HuH-7.5 (cell line): Measurements from ENCODE around the gene CBFB.
"Not testable (repeated sequence)": the region's sequence is repeated elsewhere in the genome, so short reads cannot be mapped to it uniquely, and the experiment has no call there.

Experiments used
- DNase-seq: peaks from one replicate; pipeline ENCODE4 v3.0.0; 2011; ENCODE audit warnings: low spot score

The CBFB gene

DNA sequence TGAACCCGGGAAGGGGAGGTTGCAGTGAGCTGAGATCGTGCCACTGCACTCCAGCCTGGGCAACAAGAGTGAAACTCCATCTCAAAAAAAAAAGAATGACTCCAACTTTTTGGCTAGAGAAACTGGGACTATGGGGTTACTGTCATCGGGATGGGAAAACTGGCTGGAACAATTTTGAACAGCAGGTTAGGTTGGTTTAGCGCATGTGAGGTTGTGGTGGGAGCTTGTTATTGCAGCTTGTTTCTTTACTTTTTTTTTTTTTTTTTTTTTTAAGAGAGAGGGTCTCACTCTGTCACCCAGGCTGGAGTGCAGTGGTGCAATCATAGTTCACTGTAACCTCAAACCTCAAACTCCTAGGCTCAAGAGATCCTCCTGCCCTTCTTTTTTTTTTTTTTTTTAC, 12.6 kb downstream of the CBFB start:
- not testable (repeated sequence) for DNase-seq

DNA sequence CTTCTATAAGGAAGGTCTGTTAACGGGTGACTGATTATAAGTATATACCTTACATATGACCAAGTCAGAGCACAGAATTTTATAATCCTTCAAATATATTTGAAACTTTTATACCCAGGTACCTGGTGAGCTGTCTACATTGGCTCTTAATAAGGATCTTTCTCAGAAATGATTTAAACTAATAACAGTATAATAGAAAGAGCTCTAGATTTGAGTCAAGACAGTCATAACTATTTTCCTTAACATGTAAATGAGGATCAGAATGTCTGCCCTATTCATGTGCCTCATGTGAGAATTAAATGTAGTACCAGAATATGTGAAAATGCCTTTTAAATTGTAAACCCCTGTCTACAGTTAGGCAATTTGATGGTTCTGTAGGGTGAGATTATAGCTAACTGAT, 14.5 kb downstream of the CBFB start:
- no peak for DNase-seq

DNA sequence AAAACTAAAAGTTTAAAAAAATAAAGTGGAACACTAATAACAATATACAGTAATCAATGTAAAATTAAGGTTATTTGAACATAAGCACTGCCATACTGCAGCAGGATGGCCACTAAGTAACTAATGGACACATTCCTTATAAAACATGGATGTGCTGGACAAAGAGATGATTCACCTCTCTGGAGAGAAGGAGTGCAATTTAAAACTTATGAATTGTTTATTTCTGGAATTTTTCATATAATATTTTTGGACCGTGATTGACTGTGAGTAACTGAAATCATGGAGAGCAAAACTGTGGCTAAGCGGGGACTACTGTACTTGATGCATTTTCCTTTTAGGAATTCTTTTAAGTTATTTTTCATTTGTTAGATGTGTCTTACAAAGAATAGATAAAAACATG, 21.8 kb downstream of the CBFB start:
- DNase-seq, result no peak

DNA sequence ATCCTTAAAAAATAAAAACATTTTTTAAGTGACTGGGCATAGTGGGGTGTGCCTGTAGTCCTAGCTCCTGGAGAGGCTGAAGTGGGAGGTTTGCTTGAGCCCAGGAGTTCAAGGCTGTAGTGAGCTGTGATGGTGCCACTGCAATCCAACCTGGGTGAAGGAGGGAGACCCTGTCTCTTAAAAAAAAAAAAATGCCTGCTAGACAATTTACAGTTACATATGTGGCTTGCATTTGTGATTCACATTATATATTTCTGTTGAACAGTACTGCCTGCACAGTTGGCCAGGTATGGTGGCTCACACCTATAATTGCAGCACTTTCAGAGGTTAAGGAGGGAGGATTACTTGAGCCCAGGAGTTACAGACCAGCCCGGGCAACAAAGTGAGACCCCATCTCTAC, 23.4 kb downstream of the CBFB start:
- DNase-seq, result no peak

DNA sequence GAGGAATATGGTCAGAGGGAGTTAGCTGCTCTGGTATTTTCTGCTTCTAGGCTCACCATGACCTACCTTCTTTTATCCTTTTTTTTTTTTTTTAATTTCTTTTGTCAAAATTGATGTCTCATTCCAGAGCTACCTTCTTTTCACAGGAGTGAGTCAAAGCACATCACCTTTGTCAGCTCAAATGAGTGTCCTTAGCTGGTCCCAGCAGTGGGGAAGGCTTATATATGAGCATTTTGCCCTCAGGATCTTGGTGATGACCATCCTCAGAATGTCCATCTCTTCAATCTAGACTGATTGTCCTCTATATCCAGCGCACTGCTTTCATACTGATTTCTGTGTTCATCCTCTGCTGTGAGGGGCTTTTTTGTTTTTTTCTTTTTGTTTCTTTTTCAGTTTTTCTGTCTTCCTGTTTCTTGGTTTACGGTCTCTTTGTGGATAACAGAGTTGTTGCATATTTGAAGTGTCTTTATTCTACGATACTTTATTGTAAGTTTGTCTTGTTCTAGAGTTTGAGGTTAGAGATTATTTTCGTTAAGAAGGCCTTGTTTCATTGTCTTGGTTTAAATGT, 24.9 kb downstream of the CBFB start:
- no peak for DNase-seq

DNA sequence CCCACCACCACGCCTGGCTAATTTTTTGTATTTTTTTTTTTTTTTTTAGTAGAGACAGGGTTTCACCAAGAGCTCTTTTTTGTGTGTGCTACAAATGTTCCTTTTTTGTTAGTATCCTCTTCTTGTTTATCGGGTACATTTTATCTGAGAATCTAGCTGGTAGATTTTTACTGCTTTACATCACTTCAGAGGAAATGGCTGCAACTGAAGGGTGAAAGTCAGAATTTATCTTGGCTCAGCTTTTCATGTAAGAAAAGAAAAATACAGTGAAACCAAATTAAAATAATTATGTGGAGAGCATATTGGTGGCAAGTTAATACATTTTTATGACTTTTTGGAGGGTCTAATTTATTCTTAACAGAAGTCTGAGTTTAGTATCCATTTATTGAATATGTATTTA, 26.0 kb downstream of the CBFB start:
- no peak for DNase-seq

DNA sequence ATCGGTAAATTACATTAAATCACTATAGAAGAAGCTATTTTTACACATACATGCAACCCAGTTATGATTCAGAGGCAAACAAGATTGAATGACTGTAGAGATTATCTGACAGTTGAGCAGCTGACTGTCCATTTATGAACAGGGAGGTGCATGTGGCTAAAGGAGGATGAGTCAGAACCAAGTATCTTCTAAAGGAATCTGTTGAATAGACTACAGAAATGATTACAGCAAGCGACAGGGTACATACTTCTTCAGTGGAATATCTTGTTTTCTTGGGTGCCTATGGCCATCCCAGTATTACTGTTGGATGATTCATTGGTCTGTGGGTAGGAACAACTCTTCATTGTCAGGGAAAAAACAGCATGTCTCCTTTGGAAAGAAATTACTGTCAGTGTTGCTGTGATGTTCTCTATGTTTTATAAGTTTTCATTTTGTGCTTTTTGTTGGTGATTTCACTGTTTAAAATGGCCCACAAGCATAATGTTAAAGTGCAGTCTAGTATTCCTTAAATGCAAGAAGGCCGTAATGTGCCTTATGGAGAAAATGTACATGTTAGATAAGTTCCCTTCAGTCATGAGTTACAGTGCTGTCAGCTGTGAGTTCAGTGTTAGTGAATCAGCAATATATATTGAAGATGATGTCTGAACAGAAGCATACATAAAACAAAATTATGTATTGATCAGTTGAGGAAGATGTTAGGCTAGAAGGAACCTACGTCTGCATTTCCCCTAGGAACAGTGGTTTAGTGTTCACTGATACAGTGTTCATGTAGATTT, 27.0 kb downstream of the CBFB start:
- DNase-seq, result no peak

DNA sequence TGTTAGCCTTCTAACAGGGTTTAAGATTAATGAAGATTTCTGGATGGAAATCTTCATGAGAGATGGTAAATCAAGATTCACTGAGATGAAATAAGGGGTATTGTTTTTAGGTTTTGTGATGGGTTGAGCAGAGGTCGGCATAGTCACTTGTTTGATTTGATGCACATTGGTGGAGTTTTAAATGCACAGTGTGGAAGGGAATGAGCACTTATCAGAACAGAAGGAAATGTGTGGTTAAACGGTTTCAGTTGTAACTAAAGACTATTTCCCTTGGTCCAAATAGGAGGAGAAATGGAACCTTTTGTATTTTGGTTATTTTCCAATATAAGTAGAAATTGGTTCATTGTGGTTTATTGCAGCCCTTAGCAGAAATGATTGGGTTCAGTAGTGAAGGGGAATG, 34.1 kb downstream of the CBFB start:
- no peak for DNase-seq

DNA sequence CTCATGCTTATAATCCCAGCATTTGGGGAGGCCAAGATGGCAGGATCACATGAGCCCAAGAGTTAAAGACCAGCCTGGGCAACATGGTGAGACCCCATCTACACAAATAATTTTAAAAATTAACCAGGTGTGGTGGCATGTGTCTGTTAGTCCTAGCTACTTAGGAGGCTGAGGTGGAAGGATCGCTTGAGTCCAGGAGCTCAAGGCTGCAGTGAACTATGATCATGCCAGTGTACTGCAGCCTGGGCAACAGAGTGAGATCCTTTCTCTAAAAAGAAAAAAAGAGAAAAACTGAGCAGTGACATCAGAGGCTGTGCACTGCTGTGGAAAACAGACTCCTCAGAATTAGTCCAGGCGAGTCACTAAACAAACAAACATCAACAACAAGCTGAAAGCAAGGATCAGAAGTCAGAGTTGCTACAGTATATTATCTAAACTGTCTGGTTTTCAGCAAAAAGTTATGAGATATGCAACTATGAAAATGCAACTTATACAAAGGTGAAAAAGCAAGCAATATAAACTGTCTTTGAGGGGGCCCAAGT, 39.3 kb downstream of the CBFB start:
- no peak for DNase-seq

DNA sequence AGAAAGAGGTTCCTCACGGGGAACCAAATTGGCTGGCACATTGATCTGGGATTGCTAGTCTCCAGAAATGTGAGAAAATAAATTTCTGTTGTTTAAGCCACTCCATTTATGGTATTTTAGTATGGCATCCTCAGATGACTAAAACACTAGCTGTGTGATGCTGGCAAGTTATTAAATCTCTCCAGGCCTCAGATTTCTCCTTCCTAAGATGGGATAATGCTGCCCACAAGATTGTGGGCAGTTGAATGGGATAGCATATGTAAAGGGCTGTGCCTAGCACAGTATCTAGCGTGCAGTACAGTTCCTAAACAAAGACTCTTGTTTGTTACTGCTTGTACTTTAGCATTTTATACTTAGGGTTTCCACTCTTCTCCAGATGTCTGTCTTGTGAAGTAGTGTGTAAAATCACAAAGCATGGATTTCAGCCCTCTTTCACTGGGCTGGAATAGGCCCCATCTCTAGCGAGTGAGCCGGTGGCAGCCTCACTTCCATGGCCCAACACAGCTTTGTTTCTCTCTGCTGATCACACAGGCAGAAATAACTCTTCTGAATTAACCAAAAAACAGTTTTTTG, 42.6 kb downstream of the CBFB start:
- DNase-seq, result no peak

DNA sequence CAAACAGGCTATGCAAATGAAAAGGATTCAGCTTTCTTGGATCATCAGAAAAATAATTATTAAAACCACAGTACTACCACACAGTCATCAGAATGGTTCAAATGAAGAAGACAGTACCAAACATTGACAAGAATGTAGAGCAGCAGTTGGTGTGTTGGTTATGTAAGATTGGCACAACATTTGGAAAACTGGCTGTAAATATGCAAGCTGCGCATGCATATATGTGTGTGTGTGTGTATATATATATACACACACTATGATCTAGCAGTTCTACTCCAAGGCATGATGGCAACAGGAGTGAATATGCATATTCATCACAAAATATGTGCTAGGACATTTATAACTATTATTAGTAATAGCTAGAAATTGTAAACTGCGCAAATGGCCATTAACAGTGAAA, 46.4 kb downstream of the CBFB start:
- DNase-seq, result no peak

DNA sequence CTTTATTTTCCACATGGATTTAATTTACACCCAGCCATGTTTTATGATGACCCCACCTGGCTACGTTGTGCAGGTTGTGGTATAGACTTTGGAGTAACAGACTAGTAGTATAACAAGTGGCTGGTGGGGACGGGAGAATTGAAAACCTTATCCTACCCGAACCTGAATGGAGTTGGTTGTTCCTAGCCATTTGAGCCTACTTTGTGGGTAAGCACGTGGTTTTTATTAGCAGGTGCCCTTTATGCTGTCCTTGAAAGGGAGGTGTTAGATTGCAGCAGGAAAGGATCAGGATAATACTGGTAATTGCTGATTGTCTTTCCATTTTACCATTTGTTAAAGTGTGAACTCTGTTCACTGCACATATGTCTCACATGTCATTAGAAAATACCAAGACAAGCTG, 48.9 kb downstream of the CBFB start:
- DNase-seq, result no peak

DNA sequence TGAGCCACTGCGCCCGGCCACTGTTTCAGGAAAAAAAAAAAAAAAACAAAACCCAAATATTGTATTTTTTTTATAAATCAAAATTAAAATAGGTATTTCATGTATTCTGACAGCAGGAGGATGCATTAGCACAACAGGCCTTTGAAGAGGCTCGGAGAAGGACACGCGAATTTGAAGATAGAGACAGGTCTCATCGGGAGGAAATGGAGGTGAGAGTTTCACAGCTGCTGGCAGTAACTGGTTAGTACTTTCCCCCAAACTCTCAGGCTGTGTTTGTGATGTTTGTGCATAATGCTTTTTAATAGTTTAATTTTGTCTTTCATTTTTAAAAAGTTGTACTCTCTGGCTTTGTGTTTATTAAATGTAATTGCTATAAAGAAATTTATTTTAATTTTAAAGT, 53.2 kb downstream of the CBFB start:
- DNase-seq, result no peak

DNA sequence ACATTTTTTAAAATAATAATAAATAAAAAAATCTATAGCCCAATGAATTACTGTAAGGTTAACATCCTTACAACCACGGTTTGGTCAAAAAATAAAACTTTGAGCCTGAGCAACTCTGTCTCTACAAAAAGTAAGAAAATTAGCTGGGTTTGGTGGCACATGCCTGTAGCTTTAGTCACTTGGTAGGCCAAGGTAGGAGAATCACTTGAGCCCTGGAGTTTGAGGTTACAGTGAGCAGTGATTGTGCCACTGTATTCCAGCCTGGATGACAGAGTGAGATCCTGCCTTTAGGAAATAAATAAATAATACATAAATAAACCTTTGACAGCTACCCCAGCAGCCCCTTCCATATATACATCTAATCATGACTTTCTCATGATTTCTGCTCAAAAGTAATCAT, 53.9 kb downstream of the CBFB start:
- DNase-seq, result no peak

DNA sequence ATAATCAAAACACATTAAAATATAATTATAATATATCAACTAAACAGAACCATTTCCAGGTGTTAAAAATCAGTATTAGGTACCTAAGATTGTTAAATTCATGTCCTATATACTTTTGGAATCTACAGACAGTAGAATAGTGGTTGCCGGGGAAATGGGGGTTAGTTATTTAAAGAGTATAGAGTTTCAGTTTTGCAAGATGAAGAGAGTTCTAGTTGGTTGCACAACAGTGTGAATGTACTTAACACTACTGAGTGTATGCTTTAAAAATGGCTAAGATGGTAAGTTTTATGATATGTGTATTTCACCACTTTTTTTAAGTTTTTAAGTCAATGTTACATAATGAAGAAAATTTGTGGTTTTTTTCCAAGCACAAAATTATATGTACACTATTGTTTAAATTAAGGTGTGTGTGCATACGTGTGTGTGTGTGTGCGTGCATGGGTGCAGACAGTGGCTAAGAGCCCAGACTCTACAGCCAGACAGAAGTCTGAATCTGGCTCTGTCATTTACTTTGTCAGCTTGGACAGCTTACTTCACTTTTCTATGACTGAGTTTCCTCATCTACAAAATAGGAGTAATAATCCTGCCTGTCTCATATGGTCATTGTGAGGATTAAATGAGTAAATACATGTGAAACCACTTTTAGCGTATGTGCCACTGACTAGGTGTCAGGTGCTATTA, 55.5 kb downstream of the CBFB start:
- DNase-seq, result no peak

DNA sequence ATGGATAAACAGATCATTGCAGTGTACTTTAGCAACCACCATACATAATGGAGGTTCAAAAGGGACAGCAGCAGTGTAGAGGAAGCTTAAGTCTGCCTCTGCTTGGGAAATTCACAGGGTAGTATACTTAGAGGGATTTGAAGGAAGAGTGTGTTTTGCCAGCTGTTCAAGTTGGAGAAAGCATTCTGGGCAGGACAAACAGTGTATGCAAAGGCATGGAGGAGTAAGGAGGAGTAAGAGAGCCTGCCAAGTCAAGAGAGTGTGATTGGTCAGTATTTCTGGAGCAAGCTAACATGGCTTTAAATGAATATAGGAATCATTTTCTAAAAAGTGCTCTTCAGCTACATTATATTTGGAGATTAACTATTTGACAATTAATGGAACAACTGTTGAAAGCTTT, 57.9 kb downstream of the CBFB start:
- DNase-seq, result no peak

DNA sequence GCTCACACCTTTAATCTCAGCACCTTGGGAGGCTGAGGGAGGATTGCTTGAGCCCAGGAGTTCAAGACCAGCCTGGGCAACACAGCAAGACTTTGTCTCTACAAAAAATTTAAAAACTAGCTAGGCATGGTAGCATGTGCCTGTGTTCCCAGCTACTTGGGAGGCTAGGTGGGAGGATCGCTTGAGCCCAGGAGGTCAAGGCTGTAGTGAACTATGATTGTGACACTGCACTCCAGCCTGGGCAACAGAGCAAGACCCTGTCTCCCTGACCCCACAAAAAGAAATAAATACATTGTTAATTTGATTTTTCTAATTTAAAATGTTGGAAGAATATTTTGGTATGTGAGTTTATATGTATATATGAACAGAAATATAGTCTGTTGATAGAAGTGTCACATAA, 58.3 kb downstream of the CBFB start:
- DNase-seq, result no peak

DNA sequence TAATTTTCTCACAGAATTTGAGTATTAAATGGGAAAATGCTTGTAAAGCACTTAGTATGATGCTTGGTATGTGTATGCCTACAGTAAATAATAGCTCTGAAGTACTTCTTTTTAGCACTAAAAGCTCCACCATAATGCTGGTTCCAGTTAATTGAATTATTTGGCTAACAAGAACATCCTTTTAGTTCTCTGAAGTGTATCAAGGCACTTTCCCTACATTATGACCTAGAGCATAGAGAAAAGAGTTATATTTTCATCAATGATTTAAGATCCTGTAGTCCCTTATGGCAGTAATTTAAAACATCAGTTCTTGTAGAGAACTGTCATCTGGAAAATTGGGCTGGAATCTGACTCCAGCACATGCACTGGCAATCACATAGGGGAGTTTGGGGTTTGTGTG, 58.9 kb downstream of the CBFB start:
- DNase-seq, result no peak

DNA sequence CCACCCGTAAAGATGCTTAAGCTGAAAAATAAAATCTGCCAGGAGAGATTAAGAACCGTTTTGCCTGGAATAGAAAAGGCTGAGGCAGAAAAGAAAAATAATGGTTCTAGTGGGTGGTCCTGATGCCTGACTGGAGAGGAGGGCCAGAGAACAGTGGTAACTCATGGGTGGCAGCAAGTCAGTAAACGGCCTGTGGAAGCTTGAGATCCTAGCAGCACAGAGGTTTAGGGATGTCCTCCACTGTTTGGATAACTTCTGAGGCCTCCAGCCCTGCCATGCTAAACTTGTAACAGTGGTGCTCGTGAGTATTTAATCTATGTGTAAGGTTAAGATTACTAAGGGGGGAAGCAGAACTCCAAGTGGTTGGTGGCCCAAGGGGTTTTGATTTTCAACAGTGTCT, 59.6 kb downstream of the CBFB start:
- no peak for DNase-seq

DNA sequence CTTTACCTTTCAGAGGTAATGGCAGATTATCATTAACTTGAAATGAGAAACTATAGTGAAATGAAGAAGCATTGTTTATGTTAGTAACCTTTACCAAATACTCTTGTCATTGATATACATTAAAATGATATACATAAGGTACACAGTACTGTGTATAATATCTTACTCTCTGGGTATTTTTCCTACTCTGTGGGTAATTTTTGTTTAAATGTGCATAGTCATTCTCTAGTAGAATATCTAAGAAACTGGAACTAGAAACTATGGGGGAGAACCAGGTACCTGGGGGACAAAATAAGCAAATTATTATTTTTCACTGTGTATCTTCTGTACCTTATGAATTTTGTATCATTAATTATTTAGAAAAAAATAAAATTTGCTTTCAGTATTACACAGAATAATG, 60.2 kb downstream of the CBFB start:
- no peak for DNase-seq

DNA sequence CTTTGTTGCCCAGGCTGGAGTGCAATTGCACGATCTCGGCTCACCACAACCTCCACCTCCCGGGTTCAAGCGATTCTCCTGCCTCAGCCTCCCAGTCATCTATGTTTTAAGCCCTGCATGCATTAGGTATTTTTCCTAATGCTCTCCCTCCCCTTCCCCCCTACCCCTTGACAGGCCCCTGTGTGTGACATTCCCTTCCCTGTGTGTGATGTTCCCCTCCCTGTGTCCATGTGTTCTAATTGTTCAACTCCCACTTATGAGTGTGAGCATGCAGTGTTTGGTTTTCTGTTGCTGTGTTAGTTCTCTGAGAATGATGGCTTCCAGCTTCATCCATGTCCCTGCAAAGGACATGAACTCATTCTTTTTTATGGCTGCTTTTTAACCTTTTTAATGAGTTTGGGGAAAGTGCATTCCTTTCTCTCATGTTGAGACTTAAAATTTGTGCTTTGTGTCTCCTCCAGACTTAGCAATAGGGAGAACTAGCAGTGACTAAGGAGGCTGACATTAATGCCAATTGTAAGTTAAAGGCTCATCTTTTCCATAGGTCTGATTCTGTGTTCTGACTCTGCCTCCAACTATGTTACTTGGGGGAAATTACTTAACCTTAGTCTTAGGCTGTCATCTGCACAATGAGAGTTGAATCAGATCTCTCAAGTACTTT, 63.1 kb downstream of the CBFB start:
- DNase-seq, result no peak

DNA sequence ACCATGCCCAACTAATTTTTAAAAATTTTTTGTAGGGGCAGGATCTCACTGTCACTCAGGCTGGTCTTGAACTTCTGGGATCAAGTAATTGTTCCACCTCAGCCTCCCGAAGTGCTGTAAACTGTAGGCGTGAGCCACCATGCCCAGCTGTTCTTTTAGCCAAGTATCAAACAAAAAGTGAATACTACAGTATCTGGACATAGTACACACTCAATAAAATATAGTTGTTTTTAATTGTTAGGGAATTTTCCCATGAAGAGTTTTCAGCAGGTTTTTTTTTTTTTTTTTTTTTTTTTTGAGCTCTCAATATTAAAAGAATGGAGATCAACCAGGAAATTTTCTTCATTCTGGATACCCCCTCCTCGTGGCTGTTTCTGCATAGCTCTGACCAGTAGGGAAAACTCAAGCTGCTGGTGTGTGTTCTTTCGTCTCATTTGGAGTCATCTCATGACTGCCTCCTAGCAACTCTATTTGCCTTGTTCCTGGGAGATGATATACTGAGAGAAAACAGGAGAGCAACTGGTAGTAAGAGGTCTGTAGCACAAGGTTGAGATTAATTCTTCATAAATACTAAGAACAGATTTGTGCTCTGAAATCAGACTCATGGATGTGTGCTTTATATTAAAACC, 64.3 kb downstream of the CBFB start:
- DNase-seq, result no peak
